GM23248 (cell line): ENCODE data around the gene PRR23E. TPM values are rescaled to one million over a fixed set of nuclear protein-coding genes. Genes with fewer than 3 reads are reported as not detected.

ENCODE experiments used
- DNase-seq: peaks from one replicate; pipeline ENCODE4 v3.0.0-alpha.2; 2015
- H2AFZ ChIP-seq: fragments of 200-600 bp; sonication (generic); 2 replicates; pipeline ENCODE4 v1.6.1; 2016; ENCODE audit warnings: antibody characterized with exemption
- H3F3A ChIP-seq: fragments of 200-600 bp; sonication (generic); 2 replicates; pipeline ENCODE4 v1.6.1; 2016; ENCODE audit warnings: mild to moderate bottlenecking, antibody characterized with exemption, mixed run types; ENCODE audit not compliant: insufficient read depth
- H3K27ac ChIP-seq: fragments of 200-600 bp; sonication (generic); 2 replicates; pipeline ENCODE4 v1.5.1; 2016; ENCODE audit warnings: mild to moderate bottlenecking
- H3K27me3 ChIP-seq: fragments of 200-600 bp; sonication (generic); replicated peaks from 2 replicates; pipeline ENCODE4 v1.6.1; 2016; ENCODE audit warnings: mild to moderate bottlenecking; ENCODE audit not compliant: insufficient read depth
- H3K36me3 ChIP-seq: fragments of 200-600 bp; sonication (generic); 2 replicates; pipeline ENCODE4 v1.6.1; 2016; ENCODE audit warnings: low read depth, mild to moderate bottlenecking
- H3K4me1 ChIP-seq: fragments of 200-600 bp; sonication (generic); 2 replicates; pipeline ENCODE4 v1.6.1; 2016; ENCODE audit warnings: mild to moderate bottlenecking; ENCODE audit not compliant: insufficient read depth
- H3K4me2 ChIP-seq: fragments of 200-600 bp; sonication (generic); one replicate; pipeline ENCODE4 v1.6.1; 2016; ENCODE audit warnings: mild to moderate bottlenecking; ENCODE audit not compliant: unreplicated experiment
- H3K4me3 ChIP-seq: fragments of 200-600 bp; sonication (generic); 2 replicates; pipeline ENCODE4 v1.5.1; 2016; ENCODE audit warnings: mild to moderate bottlenecking
- H3K79me2 ChIP-seq: fragments of 200-600 bp; sonication (generic); 2 replicates; pipeline ENCODE4 v1.6.1; 2016; ENCODE audit warnings: mild to moderate bottlenecking; ENCODE audit not compliant: insufficient read depth
- H3K9ac ChIP-seq: fragments of 200-600 bp; sonication (generic); 2 replicates; pipeline ENCODE4 v1.6.1; 2016; ENCODE audit warnings: mild to moderate bottlenecking
- H3K9me2 ChIP-seq: fragments of 200-600 bp; sonication (generic); 2 replicates; pipeline ENCODE4 v1.6.1; 2016; ENCODE audit warnings: mixed run types, mild to moderate bottlenecking, moderate library complexity; ENCODE audit not compliant: insufficient read depth
- H3K9me3 ChIP-seq: fragments of 200-600 bp; sonication (generic); one replicate; pipeline ENCODE4 v1.6.1; 2017; ENCODE audit warnings: low read depth
- H4K20me1 ChIP-seq: fragments of 200-600 bp; sonication (generic); 2 replicates; pipeline ENCODE4 v1.6.0; 2016; ENCODE audit not compliant: insufficient read depth
- EZH2 ChIP-seq: fragments of 200-600 bp; sonication (generic); IDR thresholded peaks from 2 replicates; pipeline ENCODE4 v1.6.1; 2018; ENCODE audit warnings: antibody characterized with exemption, mild to moderate bottlenecking; ENCODE audit not compliant: insufficient read depth, poor library complexity, severe bottlenecking
- EZH2phosphoT487 ChIP-seq: fragments of 200-600 bp; sonication (generic); IDR thresholded peaks from 2 replicates; pipeline ENCODE4 v1.6.1; 2018; ENCODE audit warnings: antibody characterized with exemption, moderate library complexity, mild to moderate bottlenecking, low read depth; ENCODE audit not compliant: insufficient read depth
- WGBS, 2 experiments: methylation state at CpG; one replicate each; pipeline ENCODE4 v1.1.6; 2015 to 2017; ENCODE audit warnings: low lambda C conversion rate in 2 of 2, low coverage in 1 of 2; ENCODE audit errors: missing lambda C conversion rate in 2 of 2; 5-methylcytosine and 5-hydroxymethylcytosine counted together
- in situ Hi-C: fragments of 300-500 bp; cut with MboI; formaldehyde crosslinking; loops from 2 replicates; pipeline ENCODE4 v1.15.0; 2020
- polyA plus RNA-seq: library from polyadenylated mRNA; unstranded; fragments of >200 nt; fragmentation: Nextera tagmentation; extraction: Ambion mirVana; gene quantifications from 2 replicates; pipeline ENCODE4 v1.2.1, GENCODE V29; 2016
- total RNA-seq: library from RNA; depleted of rRNA; stranded (reverse); fragments of >200 nt; shearing (Covaris generic); gene quantifications from 2 replicates; pipeline ENCODE4 v1.2.3, GENCODE V29; 2014

PRR23E gene
- total and polyA plus RNA-seq, 2 experiments from 2014 or later = not detected

- H3K27me3 ChIP-seq = peaks cover 11% of the 10 kb centered on the region
- no peaks in the 10 kb centered on the region for H3K79me2 ChIP-seq
- H3K4me1 ChIP-seq = no peaks in the 10 kb centered on the region
- H3K4me2 ChIP-seq = no peak overlapping the region
- H3K27ac ChIP-seq = no peak overlapping the region
- in situ Hi-C loops = no loop called here
- no peaks in the 10 kb centered on the region for H3F3A ChIP-seq
- H3K9ac ChIP-seq = no peak overlapping the region
- H3K4me3 ChIP-seq = no peak overlapping the region
- no peak overlapping the region for H2AFZ ChIP-seq
- no peaks in the 10 kb centered on the region for H3K36me3 ChIP-seq
- H4K20me1 ChIP-seq = no peaks in the 10 kb centered on the region
- TF ChIP-seq EZH2 (no peak), EZH2phosphoT487 (no peak)
- no peaks in the 10 kb centered on the region for H3K9me3 ChIP-seq
- 78 to 80% methylated on average over 8 of the region's 8 CpGs for WGBS, 2 experiments
- no peaks in the 10 kb centered on the region for H3K9me2 ChIP-seq
- DNase-seq = no peak
Measured at GRCh38 chr3:127182848-127183714, 9.8 kb upstream of the PRR23E start.

GRCh38 chr3:127183931-127184869, 8.7 kb upstream of the PRR23E start:
- H3K9me3 ChIP-seq = no peaks in the 10 kb centered on the region
- no peaks in the 10 kb centered on the region for H3K4me1 ChIP-seq
- no peaks in the 10 kb centered on the region for H3K36me3 ChIP-seq
- H4K20me1 ChIP-seq = no peaks in the 10 kb centered on the region
- no peak overlapping the region for H3K27ac ChIP-seq
- no peaks in the 10 kb centered on the region for H3K9me2 ChIP-seq
- TF ChIP-seq EZH2 = no peak
- H3K9ac ChIP-seq = no peak overlapping the region
- no peak overlapping the region for H2AFZ ChIP-seq
- H3K4me2 ChIP-seq = no peak overlapping the region
- H3K4me3 ChIP-seq = no peak overlapping the region
- no peak for DNase-seq
- in situ Hi-C loops = no loop called here
- no peaks in the 10 kb centered on the region for H3F3A ChIP-seq
- peaks cover 10% of the 10 kb centered on the region; the same call in 1 of the 2 replicates for H3K27me3 ChIP-seq
- H3K79me2 ChIP-seq = no peaks in the 10 kb centered on the region
- 76 to 83% methylated on average over 18 to 23 of the region's 23 CpGs for WGBS, 2 experiments

DNA sequence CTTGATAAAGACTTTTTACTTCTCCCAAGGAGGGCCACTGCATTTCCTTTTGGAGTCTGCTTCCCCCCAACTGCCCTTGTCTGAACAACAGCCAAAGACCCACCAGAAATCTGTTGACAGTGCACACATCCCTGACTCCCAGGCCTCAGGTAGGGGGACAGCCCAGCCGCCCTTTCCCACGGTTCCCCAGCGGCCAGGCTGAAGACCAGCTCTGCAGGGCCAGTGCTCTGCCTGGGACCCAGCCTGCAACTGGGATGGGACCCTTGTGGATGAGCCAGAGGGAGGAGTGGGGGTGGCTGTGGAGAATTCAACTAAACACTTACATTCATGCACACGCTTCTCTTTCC, 8.1 kb upstream of the PRR23E start:
- in situ Hi-C loops = no loop called here
- 71 to 75% methylated on average over 4 of the region's 4 CpGs for WGBS, 2 experiments

DNA sequence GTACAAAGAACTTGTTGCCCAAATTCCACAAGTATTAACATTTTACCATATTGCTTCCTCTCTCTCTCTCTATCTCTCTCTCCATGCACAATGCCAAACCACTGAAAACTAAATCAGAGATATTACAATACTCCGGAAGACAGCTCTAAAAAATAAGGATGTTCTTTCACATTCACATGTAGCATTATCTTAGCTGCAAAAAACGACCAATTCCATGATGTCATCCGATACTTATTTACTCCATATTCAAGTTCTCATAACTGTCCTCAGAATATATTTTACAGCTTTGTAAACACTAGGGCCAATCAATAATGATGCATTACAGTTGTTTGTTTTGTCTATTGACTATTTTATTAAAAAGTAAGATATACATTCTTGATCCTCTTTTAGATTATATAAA, 7.7 kb upstream of the PRR23E start:
- in situ Hi-C loops = no loop called here
- Histone ChIP-seq H3K4me1 (no peaks in the 10 kb centered on the region), H3K36me3 (no peaks in the 10 kb centered on the region), H3K27ac (no peak overlapping the region), H3K9ac (no peak overlapping the region), H2AFZ (no peak overlapping the region), H3K9me2 (no peaks in the 10 kb centered on the region), H3K4me3 (no peak overlapping the region), H3K9me3 (no peaks in the 10 kb centered on the region), H3K27me3 (no peaks in the 10 kb centered on the region), H4K20me1 (no peaks in the 10 kb centered on the region), H3F3A (no peaks in the 10 kb centered on the region), H3K4me2 (no peak overlapping the region), H3K79me2 (no peaks in the 10 kb centered on the region)
- no peak for DNase-seq
- WGBS, 2 experiments = 70 to 71% methylated on average over 3 of the region's 3 CpGs
- TF ChIP-seq EZH2 = no peak
- no peak for TF ChIP-seq EZH2phosphoT487

More for the DNA sequence above, 8.1 kb upstream of the PRR23E start:
- no peaks in the 10 kb centered on the region for H3F3A ChIP-seq
- no peaks in the 10 kb centered on the region for H4K20me1 ChIP-seq
- no peaks in the 10 kb centered on the region for H3K9me3 ChIP-seq
- no peak overlapping the region for H3K27ac ChIP-seq
- DNase-seq = no peak
- no peaks in the 10 kb centered on the region for H3K79me2 ChIP-seq
- H3K36me3 ChIP-seq = no peaks in the 10 kb centered on the region
- TF ChIP-seq EZH2phosphoT487 (no peak), EZH2 (no peak)
- no peak overlapping the region for H3K4me2 ChIP-seq
- no peak overlapping the region for H2AFZ ChIP-seq
- H3K4me3 ChIP-seq = no peak overlapping the region
- H3K9me2 ChIP-seq = no peaks in the 10 kb centered on the region
- peaks cover 4% of the 10 kb centered on the region; the same call in 1 of the 2 replicates for H3K27me3 ChIP-seq
- no peaks in the 10 kb centered on the region for H3K4me1 ChIP-seq
- H3K9ac ChIP-seq = no peak overlapping the region
